HepG2 (cell line): ENCODE results near the gene KCTD5. TPM values are rescaled to one million over a fixed set of nuclear protein-coding genes. Genes with fewer than 3 reads are reported as not detected.
A peak's percentile ranks its signal among the peaks of the same experiment; 100 is the strongest.

ENCODE experiments used
- ATF7-NPFF ChIP-seq: sonication (generic); formaldehyde crosslinking; IDR thresholded peaks from 2 replicates; pipeline ENCODE4 v1.8.1; 2023; ENCODE audit warnings: mild to moderate bottlenecking, low read depth, missing genetic modification reagents, moderate library complexity
- CBFB ChIP-seq: sonication (generic); formaldehyde crosslinking; IDR thresholded peaks from 2 replicates; pipeline ENCODE4 v1.4.0; 2020; ENCODE audit warnings: missing genetic modification reagents
- EEA1 ChIP-seq: sonication (generic); formaldehyde crosslinking; IDR thresholded peaks from 2 replicates; pipeline ENCODE4 v1.5.1; 2020; ENCODE audit warnings: mild to moderate bottlenecking, missing genetic modification reagents, borderline replicate concordance
- MIER3 ChIP-seq: IDR thresholded peaks from 2 replicates; pipeline ENCODE4 v1.6.1; 2016; ENCODE audit warnings: missing compliant biosample characterization, borderline replicate concordance
- NFRKB ChIP-seq: fragments of 450-650 bp; IDR thresholded peaks from 2 replicates; pipeline ENCODE4 v1.6.1; 2017
- NFYC ChIP-seq: IDR thresholded peaks from 2 replicates; pipeline ENCODE4 v1.6.1; 2016; ENCODE audit warnings: missing genetic modification reagents, missing compliant biosample characterization
- NONO ChIP-seq, 2 experiments: fragments of 450-650 bp in 1 of 2; sonication (generic) in 1 of 2; formaldehyde crosslinking in 1 of 2; IDR thresholded peaks in 1 of 2; conservative IDR thresholded peaks in 1 of 2; 2 replicates each; pipeline versions ENCODE4 v1.6.1 to v1.8.0; 2017 to 2022; ENCODE audit warnings: mild to moderate bottlenecking in 1 of 2, missing genetic modification reagents in 1 of 2, moderate library complexity in 1 of 2
- PBX3 ChIP-seq: sonication (generic); formaldehyde crosslinking; IDR thresholded peaks from 2 replicates; pipeline ENCODE4 v1.8.1; 2023; ENCODE audit warnings: missing genetic modification reagents, inconsistent platforms, borderline replicate concordance
- SNAPC2 ChIP-seq: sonication (generic); formaldehyde crosslinking; IDR thresholded peaks from 2 replicates; pipeline ENCODE4 v1.8.1; 2022; ENCODE audit warnings: mild to moderate bottlenecking, missing genetic modification reagents
- SRF ChIP-seq: IDR thresholded peaks from 2 replicates; pipeline ENCODE4 v1.6.1; 2011; ENCODE audit warnings: mild to moderate bottlenecking, low read depth, low read length, moderate library complexity
- ZFP36 ChIP-seq: fragments of 150-350 bp; IDR thresholded peaks from 2 replicates; pipeline ENCODE4 v1.6.1; 2018; ENCODE audit warnings: borderline replicate concordance, low read length, low read depth; ENCODE audit not compliant: partially characterized antibody
- ZKSCAN5 ChIP-seq: sonication (generic); formaldehyde crosslinking; IDR thresholded peaks from 2 replicates; pipeline ENCODE4 v1.5.1; 2020; ENCODE audit warnings: mild to moderate bottlenecking, missing genetic modification reagents
- ZNF18 ChIP-seq: sonication (generic); formaldehyde crosslinking; IDR thresholded peaks from 2 replicates; pipeline ENCODE4 v1.8.0; 2022; ENCODE audit warnings: mild to moderate bottlenecking, missing genetic modification reagents; ENCODE audit not compliant: insufficient replicate concordance
- ZNF20 ChIP-seq: sonication (generic); formaldehyde crosslinking; IDR thresholded peaks from 2 replicates; pipeline ENCODE4 v1.4.0; 2020; ENCODE audit warnings: mild to moderate bottlenecking, moderate library complexity, missing genetic modification reagents
- ZNF468 ChIP-seq: sonication (generic); formaldehyde crosslinking; IDR thresholded peaks from 2 replicates; pipeline ENCODE4 v1.8.0; 2022; ENCODE audit warnings: mild to moderate bottlenecking, moderate library complexity, missing genetic modification reagents
- ZNF605 ChIP-seq: sonication (generic); formaldehyde crosslinking; IDR thresholded peaks from 2 replicates; pipeline ENCODE4 v1.8.0; 2022; ENCODE audit warnings: mild to moderate bottlenecking, missing genetic modification reagents
- ZNF609 ChIP-seq: sonication (generic); formaldehyde crosslinking; IDR thresholded peaks from 2 replicates; pipeline ENCODE4 v1.4.0; 2020; ENCODE audit warnings: mild to moderate bottlenecking, missing genetic modification reagents, borderline replicate concordance
- ZNF629 ChIP-seq: sonication (generic); formaldehyde crosslinking; conservative IDR thresholded peaks from 2 replicates; pipeline ENCODE4 v1.5.0; 2020; ENCODE audit warnings: missing genetic modification reagents
- polyA plus RNA-seq, 8 experiments: library from polyadenylated mRNA; depleted of rRNA in 3 of 8; stranded (reverse) in 7 of 8; unstranded in 1 of 8; fragments of >200 nt; fragmentation: Illumina TruSeq in 4 of 8; extraction: Trizol in 4 of 8; gene quantifications; 2 replicates each; pipeline versions ENCODE4 v1.2.1 to v1.2.3, GENCODE V29; 2011 to 2016; ENCODE audit warnings: low read depth in 4 of 8, missing spikeins in 1 of 8, mixed read lengths in 1 of 8; ENCODE audit not compliant: insufficient read depth in 1 of 8
- total RNA-seq, 5 experiments: library from RNA; depleted of rRNA; stranded (reverse); fragments of >200 nt; fragmentation: Illumina TruSeq; extraction: Trizol; gene quantifications; 2 replicates each; pipeline ENCODE4 v1.2.3, GENCODE V29; 2016; ENCODE audit warnings: low read depth in 1 of 5
- TF ChIP-seq, protein P1 (sequence below): IDR thresholded peaks from 2 replicates; pipeline ENCODE4 v1.6.1; 2016; ENCODE audit warnings: missing biosample characterization, missing genetic modification reagents, low read depth

Gene KCTD5
- total and polyA plus RNA-seq, 2 of the 13 experiments (the other 11 are each of a cell fraction or from before 2014, with no cell fraction given), result 25.4 to 29.8 TPM

DNA sequence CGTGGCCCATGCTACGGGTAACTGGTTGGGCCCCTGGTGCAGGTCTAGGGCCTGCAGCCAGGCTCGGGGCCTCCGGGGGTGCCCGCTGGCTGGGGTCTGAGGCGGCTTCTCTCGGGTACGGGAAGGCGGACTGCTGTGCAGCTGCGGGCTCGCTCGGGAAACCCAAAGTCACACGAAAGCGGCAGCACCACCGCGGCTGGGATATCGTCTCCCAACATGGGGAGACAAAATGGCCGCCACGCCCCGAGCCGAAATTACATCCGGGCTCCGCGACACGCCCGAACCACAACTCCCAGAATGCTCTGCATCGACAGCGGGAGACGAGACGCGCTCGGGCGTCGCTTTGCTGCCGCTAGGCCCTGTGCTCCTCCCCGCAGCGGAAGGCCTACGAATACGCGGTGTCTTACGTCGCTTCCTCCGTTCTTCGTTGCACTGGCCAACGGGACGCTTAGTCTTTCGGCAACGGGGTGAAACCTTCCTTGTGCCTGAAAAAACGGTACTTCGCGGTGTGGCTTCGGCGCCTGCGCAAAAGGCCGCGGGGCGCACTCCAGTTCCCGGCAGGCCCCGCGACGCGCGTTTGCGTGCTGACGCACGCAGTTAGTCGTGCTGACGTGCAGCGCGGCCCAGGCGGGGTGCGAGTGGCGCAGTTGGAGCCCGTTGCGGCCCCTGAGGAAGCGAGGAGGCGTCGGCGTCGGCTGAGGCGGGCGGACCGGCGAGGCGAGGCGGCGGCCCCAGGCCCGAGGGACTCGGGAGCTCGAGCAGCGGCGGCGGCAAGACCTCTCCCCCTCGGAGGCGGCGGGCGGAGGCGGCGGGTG is 69.9 kb downstream of the KCTD5 start, which contains the start of gene SRRM2 (continued):
- TF ChIP-seq ZNF609 (CRISPR knock-in tag), result 0 out of 2 replicates have a peak, but pooled peaks have one; percentile 16
- TF ChIP-seq CBFB (CRISPR knock-in tag), result 0 out of 2 replicates have a peak, but pooled peaks have one; percentile 36
- TF ChIP-seq NFRKB, result peak; percentile 85; the same call in 1 of the 2 replicates
- peak; percentile 87 for TF ChIP-seq ZNF605 (CRISPR knock-in tag)
- no peak for TF ChIP-seq PBX3 (CRISPR knock-in tag)
- TF ChIP-seq MIER3 (CRISPR knock-in tag), result peak; percentile 14; the same call in 1 of the 2 replicates
- no peak for TF ChIP-seq ZKSCAN5
- TF ChIP-seq ZNF629 (CRISPR knock-in tag), result no peak
- TF ChIP-seq ZNF468 (CRISPR knock-in tag), result no peak
- TF ChIP-seq SNAPC2 (CRISPR knock-in tag), result 0 out of 2 replicates have a peak, but pooled peaks have one; percentile 10
- peak; percentile 79; the same call in 1 of the 2 replicates for TF ChIP-seq EEA1 (CRISPR knock-in tag)
- TF ChIP-seq ZNF18 (CRISPR knock-in tag), result peak; percentile 78
- TF ChIP-seq, protein P1, sequence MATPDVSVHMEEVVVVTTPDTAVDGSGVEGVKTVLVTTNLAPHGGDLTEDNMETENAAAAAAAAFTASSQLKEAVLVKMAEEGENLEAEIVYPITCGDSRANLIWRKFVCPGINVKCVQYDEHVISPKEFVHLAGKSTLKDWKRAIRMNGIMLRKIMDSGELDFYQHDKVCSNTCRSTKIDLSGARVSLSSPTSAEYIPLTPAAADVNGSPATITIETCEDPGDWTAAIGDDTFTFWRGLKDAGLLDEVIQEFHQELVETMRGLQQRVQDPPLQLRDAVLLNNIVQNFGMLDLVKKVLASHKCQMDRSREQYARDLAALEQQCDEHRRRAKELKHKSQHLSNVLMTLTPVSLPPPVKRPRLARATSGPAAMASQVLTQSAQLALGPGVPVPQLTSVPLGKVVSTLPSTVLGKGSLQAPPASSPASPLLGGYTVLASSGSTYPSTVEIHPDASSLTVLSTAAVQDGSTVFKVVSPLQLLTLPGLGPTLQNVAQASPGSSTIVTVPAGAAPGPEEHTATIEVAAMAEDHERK (CRISPR knock-in tag), result peak; percentile 97
- no peak for TF ChIP-seq NFYC
- TF ChIP-seq ZFP36, result no peak
- no peak for TF ChIP-seq SRF
- no peak for TF ChIP-seq NONO (IDR thresholded peaks at IDR 0.05)
- TF ChIP-seq NONO (CRISPR knock-in tag; conservative IDR thresholded peaks at IDR 0.05), result peak; percentile 80
- 0 out of 2 replicates have a peak, but pooled peaks have one; percentile 74 for TF ChIP-seq ZNF20 (CRISPR knock-in tag)
- TF ChIP-seq ATF7-NPFF (CRISPR knock-in tag), result peak; percentile 65
